ENCODE results near the gene TNF. TPM values are rescaled to one million over a fixed set of nuclear protein-coding genes. Genes with fewer than 3 reads are reported as not detected.
"Not testable (repeated sequence)": the region's sequence is repeated elsewhere in the genome, so short reads cannot be mapped to it uniquely, and the experiment has no call there.

The TNF gene
- total RNA-seq, 2 experiments from 2014 or later: 165 to 167 TPM

GRCh38 chr6:31546339-31546957 is 28.9 kb upstream of the TNF start, which contains the start of gene ATP6V1G2:
Gene ATP6V1G2 (minus strand): TSS chr6:31546608. CDS start chr6:31546559, 49 bp downstream.
- H3K4me3 Mint-ChIP-seq: peak within 1 kb of the TSS; percentile 76

GRCh38 chr6:31546958-31547726 is 28.2 kb upstream of the TNF start, which contains the start of gene NFKBIL1:
Gene NFKBIL1 (plus strand): TSS chr6:31547608. CDS start chr6:31547695, 87 bp downstream.
- Mint-ChIP-seq H3K4me1 (ENCODE audit: low read depth) (peaks cover 44% of the 10 kb centered on the region), H3K36me3 (peaks cover 13% of the 10 kb centered on the region), H3K27ac (peak within 1 kb of the TSS; percentile 89), H3K27me3 (no peaks in the 10 kb centered on the region), H3K9me3 (no peaks in the 10 kb centered on the region), H3K4me3 (peak within 1 kb of the TSS; percentile 76)
- CTCF ChIA-PET: interaction anchor here (0.6 to 29.2 kb wide), 8 partner anchors 8 to 142 kb away, joined by 3 to 1658 read pairs (median 5); partner anchors contain the start of genes LST1, LTA, LTB and NCR3
- POLR2A ChIA-PET: interaction anchor here (1.0 to 9.0 kb wide), 5 partner anchors 32 to 84 kb away, joined by 3 to 125 read pairs (median 4); partner anchors contain the start of genes LTB and TNF
- DNase-seq: peak; percentile 96
- intact Hi-C loops (cut with micrococcal nuclease): loop anchor here (1.0 to 5.0 kb wide), 9 partner anchors 25 to 284 kb away; partner anchors contain the start of genes BAG6, CLIC1, LTA and PRRC2A

More at GRCh38 chr6:31546339-31546957, 28.9 kb upstream of the TNF start, which contains the start of gene ATP6V1G2:
- peak; percentile 95 for DNase-seq
- intact Hi-C loops (cut with micrococcal nuclease): loop anchor here (1.0 to 5.0 kb wide), 6 partner anchors 26 to 284 kb away; partner anchors contain the start of genes CLIC1, LTA and PRRC2A
- H3K4me1 Mint-ChIP-seq (ENCODE audit: low read depth): peaks cover 43% of the 10 kb centered on the region
- H3K36me3 Mint-ChIP-seq: peaks cover 14% of the 10 kb centered on the region
- CTCF ChIA-PET: interaction anchor here (0.6 to 29.2 kb wide), 11 partner anchors 10 to 469 kb away, joined by 3 to 1658 read pairs (median 4); partner anchors contain the start of genes APOM, BAG6, LST1 and LTA
- POLR2A ChIA-PET: interaction anchor here (1.0 to 9.0 kb wide), 3 partner anchors 33 to 52 kb away, joined by 3 to 125 read pairs (median 5); partner anchors contain the start of genes LTB and TNF
- H3K27me3 Mint-ChIP-seq: no peaks in the 10 kb centered on the region
- H3K9me3 Mint-ChIP-seq: no peaks in the 10 kb centered on the region
- H3K27ac Mint-ChIP-seq: peak within 1 kb of the TSS; percentile 89

GRCh38 chr6:31547727-31548543 is 27.4 kb upstream of the TNF start:
- peak overlapping the region; percentile 89 for H3K27ac Mint-ChIP-seq
- no peaks in the 10 kb centered on the region for H3K27me3 Mint-ChIP-seq
- H3K9me3 Mint-ChIP-seq: no peaks in the 10 kb centered on the region
- ChIA-PET CTCF (interaction anchor here (0.6 to 29.2 kb wide), 9 partner anchors 9 to 74 kb away, joined by 3 to 1658 read pairs (median 3); partner anchors contain the start of genes LST1, LTA, LTB and NCR3), POLR2A (interaction anchor here (0.9 to 9.0 kb wide), 6 partner anchors 21 to 85 kb away, joined by 3 to 125 read pairs (median 4); partner anchors contain the start of genes LTB, NCR3 and TNF)
- H3K4me3 Mint-ChIP-seq: peak overlapping the region; percentile 76
- peaks cover 13% of the 10 kb centered on the region for H3K36me3 Mint-ChIP-seq
- H3K4me1 Mint-ChIP-seq (ENCODE audit: low read depth): peaks cover 40% of the 10 kb centered on the region
- DNase-seq: no peak
- intact Hi-C loops (cut with micrococcal nuclease): loop anchor here (1.0 to 5.0 kb wide), 6 partner anchors 33 to 283 kb away; partner anchors contain the start of genes BAG6 and CLIC1

- intact Hi-C loops (cut with micrococcal nuclease): loop anchor here (5.0 kb wide), 1 partner anchor 189 kb away; the partner anchor contains the start of gene CLIC1
- H3K27ac Mint-ChIP-seq: peak overlapping the region; percentile 89
- ChIA-PET POLR2A (interaction anchor here (0.9 to 9.0 kb wide), 4 partner anchors 20 to 65 kb away, joined by 4 to 125 read pairs (median 4); partner anchors contain the start of genes LTB, NCR3 and TNF), CTCF (interaction anchor here (0.8 to 29.2 kb wide), 7 partner anchors 9 to 74 kb away, joined by 3 to 1658 read pairs (median 5); partner anchors contain the start of genes LST1, LTA, LTB and NCR3)
- no peak for DNase-seq
- peak overlapping the region; percentile 76 for H3K4me3 Mint-ChIP-seq
- H3K27me3 Mint-ChIP-seq: no peaks in the 10 kb centered on the region
- no peaks in the 10 kb centered on the region for H3K9me3 Mint-ChIP-seq
- H3K36me3 Mint-ChIP-seq: peaks cover 14% of the 10 kb centered on the region
- peaks cover 37% of the 10 kb centered on the region for H3K4me1 Mint-ChIP-seq (ENCODE audit: low read depth)
These were observed 26.9 kb upstream of the TNF start for GRCh38 chr6:31548544-31548873.

GRCh38 chr6:31551371-31551770 is 24.0 kb upstream of the TNF start:
- H3K9me3 Mint-ChIP-seq, H3K27me3 Mint-ChIP-seq: not testable (repeated sequence)
- DNase-seq: peak; percentile 82
- Mint-ChIP-seq H3K4me3 (peak overlapping the region; percentile 60), H3K4me1 (ENCODE audit: low read depth) (peaks cover 45% of the 10 kb centered on the region), H3K27ac (peak overlapping the region; percentile 79), H3K36me3 (peaks cover 14% of the 10 kb centered on the region)
- CTCF ChIA-PET: interaction anchor here (0.6 to 29.2 kb wide), 24 partner anchors 9 to 256 kb away, joined by 3 to 1658 read pairs (median 5); partner anchors contain the start of genes AIF1, BAG6, DDX39B and LSM2
- intact Hi-C loops (cut with micrococcal nuclease): loop anchor here (1.0 kb wide), 1 partner anchor 47 kb away; no protein-coding TSS in a partner anchor
- POLR2A ChIA-PET: interaction anchor here (0.9 to 9.0 kb wide), 8 partner anchors 10 to 100 kb away, joined by 3 to 125 read pairs (median 4); partner anchors contain the start of genes DDX39B, LTB and TNF

- POLR2A ChIA-PET: interaction anchor here (1.2 to 10.3 kb wide), 2 partner anchors 13 to 22 kb away, joined by 3 to 224 read pairs; partner anchors contain the start of genes LTB and TNF
- Mint-ChIP-seq H3K27me3 (no peaks in the 10 kb centered on the region), H3K27ac (peak overlapping the region; percentile 13), H3K4me3 (no peak overlapping the region), H3K9me3 (no peaks in the 10 kb centered on the region), H3K4me1 (ENCODE audit: low read depth) (peaks cover 68% of the 10 kb centered on the region), H3K36me3 (peaks cover 22% of the 10 kb centered on the region)
- no peak for DNase-seq
- CTCF ChIA-PET: interaction anchor here (0.7 to 29.2 kb wide), 4 partner anchors 9 to 129 kb away, joined by 3 to 1658 read pairs (median 3); partner anchors contain the start of genes ATP6V1G2, LST1, LTB and NCR3
- intact Hi-C loops (cut with micrococcal nuclease): no loop called here
These were observed 19.1 kb upstream of the TNF start for GRCh38 chr6:31556307-31556706.

GRCh38 chr6:31557443-31558317 is 17.7 kb upstream of the TNF start:
- POLR2A ChIA-PET: interaction anchor here (0.6 to 10.3 kb wide), 4 partner anchors 12 to 277 kb away, joined by 3 to 224 read pairs (median 29); partner anchors contain the start of genes LTB, NCR3 and TNF
- no peak for DNase-seq
- peaks cover 75% of the 10 kb centered on the region for H3K4me1 Mint-ChIP-seq (ENCODE audit: low read depth)
- CTCF ChIA-PET: interaction anchor here (0.9 to 29.2 kb wide), 3 partner anchors 9 to 29 kb away, joined by 3 to 1658 read pairs (median 29); partner anchors contain the start of genes LST1, LTA, LTB and NCR3
- peak overlapping the region; percentile 86 for H3K27ac Mint-ChIP-seq
- H3K9me3 Mint-ChIP-seq: no peaks in the 10 kb centered on the region
- H3K36me3 Mint-ChIP-seq: peaks cover 23% of the 10 kb centered on the region
- intact Hi-C loops (cut with micrococcal nuclease): loop anchor here (2.0 kb wide), 1 partner anchor 17 kb away; the partner anchor contains the start of gene TNF
- no peak overlapping the region for H3K4me3 Mint-ChIP-seq
- no peaks in the 10 kb centered on the region for H3K27me3 Mint-ChIP-seq

GRCh38 chr6:31558318-31558625 is 17.1 kb upstream of the TNF start:
- Mint-ChIP-seq H3K36me3 (peaks cover 22% of the 10 kb centered on the region), H3K4me1 (ENCODE audit: low read depth) (peaks cover 78% of the 10 kb centered on the region), H3K27me3 (no peaks in the 10 kb centered on the region), H3K4me3 (peak overlapping the region; percentile 59), H3K9me3 (no peaks in the 10 kb centered on the region), H3K27ac (peak overlapping the region; percentile 86)
- ChIA-PET POLR2A (interaction anchor here (0.6 to 10.3 kb wide), 5 partner anchors 11 to 277 kb away, joined by 3 to 224 read pairs (median 4); partner anchors contain the start of genes BAG6, LTB and TNF), CTCF (interaction anchor here (2.1 to 29.2 kb wide), 3 partner anchors 10 to 28 kb away, joined by 10 to 1658 read pairs (median 29); partner anchors contain the start of genes LST1, LTA, LTB and NCR3)
- intact Hi-C loops (cut with micrococcal nuclease): loop anchor here (2.0 kb wide), 1 partner anchor 17 kb away; the partner anchor contains the start of gene TNF
- no peak for DNase-seq

GRCh38 chr6:31558631-31559500 is 16.5 kb upstream of the TNF start:
- Mint-ChIP-seq H3K4me1 (ENCODE audit: low read depth) (peaks cover 83% of the 10 kb centered on the region), H3K4me3 (peak overlapping the region; percentile 59), H3K9me3 (no peaks in the 10 kb centered on the region), H3K36me3 (peaks cover 23% of the 10 kb centered on the region), H3K27me3 (no peaks in the 10 kb centered on the region), H3K27ac (peak overlapping the region; percentile 86)
- POLR2A ChIA-PET: interaction anchor here (0.6 to 10.3 kb wide), 7 partner anchors 10 to 276 kb away, joined by 3 to 224 read pairs (median 4); partner anchors contain the start of genes BAG6, LST1, LTB and TNF
- intact Hi-C loops (cut with micrococcal nuclease): loop anchor here (2.0 kb wide), 1 partner anchor 16 kb away; the partner anchor contains the start of gene TNF
- CTCF ChIA-PET: interaction anchor here (1.5 to 29.2 kb wide), 4 partner anchors 9 to 28 kb away, joined by 3 to 1658 read pairs (median 20); partner anchors contain the start of genes LST1, LTA, LTB and NCR3
- DNase-seq: peak; percentile 84

Measured in activated CD4-positive, alpha-beta memory T cell treated with anti-CD3 and anti-CD28 coated beads for 36 hours (primary cell).